Keratinocyte (primary cell): Measurements from ENCODE around the gene LY9.

Experiments used
- EZH2 ChIP-seq: IDR thresholded peaks from one replicate; pipeline ENCODE4 v1.6.1; 2012; ENCODE audit warnings: inconsistent platforms, mild to moderate bottlenecking, low read length, moderate library complexity
- TF ChIP-seq, protein P1 (sequence below), 3 experiments: IDR thresholded peaks in 1 of 3; conservative IDR thresholded peaks in 1 of 3; optimal IDR thresholded peaks in 1 of 3; 2 replicates in 2 of 3; 3 replicates in 1 of 3; pipeline versions ENCODE3 to v1.5.1; 2011; ENCODE audit warnings: low read length in 3 of 3, mild to moderate bottlenecking in 3 of 3, moderate library complexity in 2 of 3, control low read depth in 1 of 3, inconsistent platforms in 1 of 3; ENCODE audit not compliant: insufficient read depth in 2 of 3; ENCODE audit errors: extremely low read depth in 1 of 3

GRCh38 chr1:160835751-160836150 is 39.8 kb downstream of the LY9 start:
- TF ChIP-seq, protein P1, sequence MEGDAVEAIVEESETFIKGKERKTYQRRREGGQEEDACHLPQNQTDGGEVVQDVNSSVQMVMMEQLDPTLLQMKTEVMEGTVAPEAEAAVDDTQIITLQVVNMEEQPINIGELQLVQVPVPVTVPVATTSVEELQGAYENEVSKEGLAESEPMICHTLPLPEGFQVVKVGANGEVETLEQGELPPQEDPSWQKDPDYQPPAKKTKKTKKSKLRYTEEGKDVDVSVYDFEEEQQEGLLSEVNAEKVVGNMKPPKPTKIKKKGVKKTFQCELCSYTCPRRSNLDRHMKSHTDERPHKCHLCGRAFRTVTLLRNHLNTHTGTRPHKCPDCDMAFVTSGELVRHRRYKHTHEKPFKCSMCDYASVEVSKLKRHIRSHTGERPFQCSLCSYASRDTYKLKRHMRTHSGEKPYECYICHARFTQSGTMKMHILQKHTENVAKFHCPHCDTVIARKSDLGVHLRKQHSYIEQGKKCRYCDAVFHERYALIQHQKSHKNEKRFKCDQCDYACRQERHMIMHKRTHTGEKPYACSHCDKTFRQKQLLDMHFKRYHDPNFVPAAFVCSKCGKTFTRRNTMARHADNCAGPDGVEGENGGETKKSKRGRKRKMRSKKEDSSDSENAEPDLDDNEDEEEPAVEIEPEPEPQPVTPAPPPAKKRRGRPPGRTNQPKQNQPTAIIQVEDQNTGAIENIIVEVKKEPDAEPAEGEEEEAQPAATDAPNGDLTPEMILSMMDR (optimal IDR thresholded peaks at IDR 0.05 in 1 of 3, IDR thresholded peaks at IDR 0.05 in 1 of 3, conservative IDR thresholded peaks at IDR 0.05 in 1 of 3; ENCODE audit: extremely low read depth in 1 of 3, insufficient read depth in 2 of 3, low read length in 3 of 3): no peak
- no peak for TF ChIP-seq EZH2
